Measurements from ENCODE around the gene TLCD3B.

GRCh38 chr16:30060836-30061554 is 29.9 kb upstream of the TLCD3B start:
- no peak for TF ChIP-seq CTCF (IDR thresholded peaks at IDR 0.05)
- TF ChIP-seq POLR2A (IDR thresholded peaks at IDR 0.05) = no peak
